RKO (cell line): ENCODE measurements around the gene CASP12.

ENCODE experiments used
- DNase-seq: peaks from one replicate; pipeline ENCODE4 v3.0.0-alpha.2; 2016; ENCODE audit warnings: low spot score

Gene CASP12

GRCh38 chr11:104891135-104891534, 7.1 kb downstream of the CASP12 start:
- DNase-seq: no peak

GRCh38 chr11:104883342-104883741, 14.9 kb downstream of the CASP12 start:
- DNase-seq: no peak

DNA sequence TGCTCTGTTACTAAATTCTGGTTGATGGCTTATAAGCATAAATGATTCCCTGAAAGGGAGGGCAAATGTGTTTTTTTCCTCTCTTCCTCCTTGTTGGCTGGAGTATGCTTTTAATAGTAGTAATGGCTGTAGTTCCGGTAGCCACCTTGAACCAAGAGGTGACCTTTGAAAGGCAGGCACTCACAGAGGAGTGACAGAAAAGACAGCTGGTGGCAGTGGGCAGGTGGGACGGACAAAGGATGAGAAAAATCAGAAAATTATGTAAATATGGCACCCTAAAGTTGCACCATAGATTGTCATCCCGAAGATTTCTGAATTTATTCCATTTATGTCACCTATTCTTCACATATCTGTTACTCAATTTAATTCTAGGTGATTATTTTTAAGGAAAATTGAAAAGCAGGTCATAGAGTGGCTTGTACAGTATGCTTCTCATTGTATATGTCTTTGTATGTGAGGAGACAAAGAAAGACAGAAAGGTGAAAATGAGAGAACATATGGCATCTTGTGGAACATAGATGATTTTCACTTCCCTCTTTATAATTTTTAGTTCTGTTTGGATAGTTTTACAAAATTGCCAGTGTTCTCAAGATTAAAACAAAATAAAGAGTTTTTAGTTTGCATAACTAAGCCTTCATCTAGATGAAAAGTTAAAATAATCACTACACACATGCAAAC, 17.0 kb downstream of the CASP12 start:
- DNase-seq: no peak

DNA sequence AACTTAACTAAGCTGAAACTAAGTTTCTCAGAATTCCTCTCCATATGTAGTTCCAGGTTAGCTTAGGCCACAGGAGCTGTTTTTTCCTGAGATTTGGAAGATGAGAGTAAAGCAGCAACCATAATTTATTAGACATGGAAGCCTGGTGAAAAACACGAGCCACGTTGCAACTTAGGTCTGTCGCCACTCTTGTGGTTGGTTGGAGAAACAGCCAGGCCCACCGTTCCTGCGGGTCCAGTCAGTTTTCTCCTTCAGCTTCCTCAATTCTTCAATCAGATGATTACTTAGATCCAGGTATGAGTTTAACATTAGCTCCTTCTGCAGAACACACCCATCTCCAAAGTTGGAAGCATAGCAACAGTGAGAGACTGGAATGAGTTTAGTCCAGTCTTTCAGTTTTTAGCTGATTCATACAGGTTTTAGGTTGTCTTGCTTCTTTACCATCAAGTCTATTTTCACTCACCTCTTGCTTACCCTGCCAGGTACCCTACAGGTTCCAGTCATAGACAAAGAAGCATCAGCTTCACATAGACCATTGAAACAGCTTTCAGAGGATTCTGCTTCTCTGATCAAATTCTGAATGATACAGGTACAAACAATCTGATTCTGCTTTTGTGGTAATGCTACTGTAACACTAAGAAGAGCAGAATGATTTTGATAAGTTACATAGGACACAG, 18.6 kb downstream of the CASP12 start:
- DNase-seq: no peak

DNA sequence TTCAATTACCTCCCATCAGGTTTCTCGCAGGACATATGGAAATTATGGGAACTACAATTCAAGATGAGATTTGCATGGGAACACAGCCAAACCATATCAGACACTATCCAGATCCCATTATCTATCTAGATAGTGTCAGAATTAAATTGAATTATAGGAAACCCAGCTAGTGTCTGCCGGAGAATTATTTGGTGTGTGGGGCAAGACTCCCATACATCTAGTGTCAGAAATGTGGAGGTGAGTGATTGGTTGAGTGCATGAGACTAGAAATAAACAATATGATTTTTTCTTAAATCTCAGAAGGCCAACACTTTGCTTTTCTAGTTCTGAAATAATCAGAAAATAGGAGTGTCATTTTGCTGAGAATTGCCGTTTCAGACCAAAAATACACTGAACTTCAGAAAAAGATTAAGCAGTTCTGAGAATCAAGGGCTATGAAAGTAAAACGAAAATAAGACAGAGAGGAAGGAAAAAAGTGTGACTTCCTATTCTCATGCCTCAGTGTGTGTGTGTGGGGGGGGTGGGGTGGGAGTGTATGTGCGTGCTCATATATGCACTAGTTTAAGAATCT, 21.3 kb downstream of the CASP12 start:
- no peak for DNase-seq

DNA sequence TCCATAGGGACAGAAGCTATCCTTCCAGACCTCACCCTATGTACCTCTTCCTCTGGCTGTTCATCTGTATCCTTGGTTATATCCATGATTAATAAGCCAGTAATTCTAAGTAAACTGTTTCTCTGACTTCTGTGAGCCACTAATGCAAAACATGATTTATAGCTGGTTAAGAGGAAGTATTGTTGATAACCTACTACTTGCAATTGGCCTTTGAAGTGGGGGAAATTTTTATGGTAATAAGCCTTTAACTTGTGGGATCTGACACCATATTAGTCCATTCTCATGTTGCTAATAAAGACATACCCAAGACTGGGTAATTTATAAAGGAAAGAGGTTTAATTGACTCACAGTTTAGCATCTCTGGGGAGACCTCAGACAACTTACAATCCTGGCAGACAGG, 21.9 kb downstream of the CASP12 start:
- DNase-seq: no peak

DNA sequence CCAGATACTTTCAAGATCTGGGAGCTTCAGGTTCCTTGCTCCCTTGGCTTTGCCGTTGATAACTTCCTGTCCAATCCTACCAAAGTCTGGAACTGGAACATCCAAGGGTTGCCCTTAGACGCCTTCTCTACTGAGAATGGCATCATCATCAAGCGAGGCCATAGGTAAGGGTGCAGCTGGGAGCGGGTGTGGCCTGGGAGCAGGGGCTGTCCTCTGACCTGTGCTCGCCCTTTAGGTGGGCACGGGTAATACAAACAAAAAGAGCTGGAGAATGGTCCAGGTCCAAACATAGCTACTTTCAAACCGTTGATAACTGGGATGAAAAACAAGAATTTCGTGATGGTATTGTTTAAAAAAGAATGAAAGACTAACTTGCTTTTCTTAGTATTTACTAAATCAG, 25.0 kb downstream of the CASP12 start:
- no peak for DNase-seq

GRCh38 chr11:104872393-104872792, 25.9 kb downstream of the CASP12 start:
- DNase-seq: no peak

DNA sequence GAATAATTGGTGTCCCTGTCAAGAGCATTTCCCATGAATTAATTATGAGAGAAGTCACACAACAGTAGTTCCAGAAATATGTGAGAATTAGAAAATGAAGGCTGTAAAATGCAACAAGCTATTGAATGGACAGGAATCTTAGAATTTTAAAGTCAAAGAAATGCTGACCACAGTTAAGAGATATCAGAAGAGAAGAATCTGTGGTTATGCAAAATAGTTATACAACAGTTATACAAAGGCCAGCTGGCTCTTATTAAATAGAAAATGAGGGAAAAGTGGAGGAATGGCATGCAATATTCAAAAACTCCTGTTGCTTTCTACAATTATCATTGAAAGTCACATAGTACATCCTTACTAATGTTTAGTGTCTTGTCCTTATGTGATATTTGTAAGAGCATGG, 27.4 kb downstream of the CASP12 start:
- no peak for DNase-seq

DNA sequence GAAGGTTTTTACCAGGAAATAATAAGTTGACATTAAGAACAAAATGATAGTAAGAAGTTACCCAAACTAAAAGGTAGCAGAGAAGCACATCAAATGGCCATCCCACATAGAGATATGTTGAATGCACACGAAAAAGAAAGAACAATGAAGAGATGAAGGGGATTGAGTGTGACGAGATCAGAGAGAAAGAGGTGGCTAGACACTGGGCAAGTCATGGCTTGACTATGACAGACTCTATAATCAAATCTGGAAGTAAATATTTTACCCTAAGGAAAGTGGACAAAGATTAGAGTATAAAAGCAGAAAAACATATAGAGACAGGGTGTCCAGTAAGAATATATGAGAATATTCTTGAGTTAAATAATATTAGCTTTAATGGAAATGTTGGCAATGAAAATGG, 31.4 kb downstream of the CASP12 start:
- no peak for DNase-seq

DNA sequence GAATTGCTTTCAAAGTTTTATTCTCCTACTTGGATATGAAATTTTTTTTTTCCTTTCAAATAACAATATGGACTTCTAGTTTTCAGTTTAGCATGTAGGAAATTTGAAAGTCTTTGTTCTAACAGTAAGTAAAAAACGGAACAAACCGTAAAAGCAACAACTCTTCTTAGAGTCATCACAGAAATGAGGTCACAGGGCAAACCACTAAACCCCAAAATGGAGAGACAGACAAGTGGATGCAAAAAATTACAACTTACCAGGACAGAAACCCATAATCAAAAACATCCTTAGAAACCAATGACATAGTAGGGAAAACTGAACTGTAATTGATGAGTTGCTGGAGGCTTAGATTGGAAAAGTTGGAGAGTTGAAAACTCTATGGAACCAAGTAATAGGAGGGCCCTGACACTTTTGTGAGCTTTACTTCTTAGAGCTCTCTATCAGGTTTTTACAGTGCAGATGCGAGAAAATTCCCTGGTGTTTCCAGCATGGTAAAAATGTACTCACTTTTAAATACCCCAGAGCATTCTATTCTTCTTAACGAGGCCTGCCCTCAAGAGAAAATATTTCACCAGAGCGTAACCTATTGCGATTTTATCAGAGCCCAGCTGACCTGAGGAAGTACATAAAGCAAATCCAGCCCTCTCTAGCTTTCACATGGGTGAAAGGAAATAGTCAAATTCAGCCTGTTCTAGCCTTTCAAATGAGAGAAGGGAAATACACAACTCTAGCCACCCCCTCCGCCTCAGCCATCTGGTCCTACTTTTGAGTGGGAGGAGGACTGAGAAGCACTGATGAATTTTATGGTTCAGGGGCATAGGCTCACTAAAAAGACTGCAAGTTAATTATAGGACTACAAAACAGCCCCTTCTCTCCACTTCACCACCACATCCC, 39.1 kb downstream of the CASP12 start:
- no peak for DNase-seq

- no peak for DNase-seq
These were observed 41.7 kb downstream of the CASP12 start for GRCh38 chr11:104856607-104857006.

DNA sequence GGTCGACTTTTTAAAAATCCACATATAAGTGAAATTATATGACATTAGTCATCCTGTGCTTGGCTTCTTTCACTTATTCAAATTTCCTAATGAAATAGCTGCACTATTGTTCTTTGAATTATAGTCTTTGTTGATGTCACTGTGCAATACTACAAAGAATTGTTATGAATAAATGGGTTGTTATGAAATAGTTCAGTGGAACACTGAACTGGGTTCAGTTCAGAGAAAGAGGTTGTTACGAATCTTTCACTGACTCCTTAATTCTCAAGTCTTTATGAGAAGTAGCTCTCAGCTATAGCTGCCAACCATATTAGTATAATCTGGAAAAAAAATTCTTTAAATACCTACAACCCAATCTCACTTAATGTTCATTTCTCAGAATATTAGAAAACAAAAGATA, 42.3 kb downstream of the CASP12 start:
- DNase-seq: no peak

GRCh38 chr11:104853276-104853675, 45.0 kb downstream of the CASP12 start:
- DNase-seq: no peak

DNA sequence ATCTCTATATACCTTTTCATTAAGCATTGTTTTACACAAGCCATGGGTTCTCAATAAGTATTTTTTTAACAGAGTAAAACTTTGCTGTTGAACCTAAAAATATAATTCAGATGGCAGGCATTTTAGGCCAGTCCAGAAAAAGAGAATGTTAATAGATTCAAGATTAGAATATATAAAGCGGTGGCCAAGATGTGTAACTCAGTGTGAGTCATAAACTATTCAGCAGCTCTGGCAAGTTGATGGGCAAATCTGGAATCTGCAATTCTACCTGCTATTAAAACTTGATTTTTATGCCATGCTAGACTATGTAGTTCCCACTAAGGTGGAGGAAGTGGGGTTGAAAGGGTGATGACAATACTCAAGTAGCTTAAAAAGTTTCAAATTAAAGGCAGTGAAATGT, 45.4 kb downstream of the CASP12 start:
- no peak for DNase-seq

GRCh38 chr11:104846216-104846615, 52.0 kb downstream of the CASP12 start:
- DNase-seq: no peak

DNA sequence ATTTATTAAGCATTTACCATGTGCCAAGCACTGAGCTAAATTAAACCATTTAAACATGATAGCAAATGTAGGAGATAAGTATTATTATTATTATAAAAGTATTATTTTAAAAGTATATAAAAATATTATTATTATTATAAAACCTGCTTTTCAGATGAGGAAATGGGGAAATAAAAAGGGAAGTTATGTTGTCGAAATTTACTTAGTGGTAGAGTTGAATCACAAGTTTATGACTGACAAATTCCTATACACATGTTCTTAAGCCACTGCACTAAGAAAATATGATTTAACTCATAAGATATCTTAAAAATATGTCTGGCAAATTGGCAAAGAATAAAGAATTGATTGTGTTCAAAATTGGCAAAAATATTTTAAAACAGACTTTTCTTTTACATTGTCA, 53.8 kb downstream of the CASP12 start:
- DNase-seq: no peak

DNA sequence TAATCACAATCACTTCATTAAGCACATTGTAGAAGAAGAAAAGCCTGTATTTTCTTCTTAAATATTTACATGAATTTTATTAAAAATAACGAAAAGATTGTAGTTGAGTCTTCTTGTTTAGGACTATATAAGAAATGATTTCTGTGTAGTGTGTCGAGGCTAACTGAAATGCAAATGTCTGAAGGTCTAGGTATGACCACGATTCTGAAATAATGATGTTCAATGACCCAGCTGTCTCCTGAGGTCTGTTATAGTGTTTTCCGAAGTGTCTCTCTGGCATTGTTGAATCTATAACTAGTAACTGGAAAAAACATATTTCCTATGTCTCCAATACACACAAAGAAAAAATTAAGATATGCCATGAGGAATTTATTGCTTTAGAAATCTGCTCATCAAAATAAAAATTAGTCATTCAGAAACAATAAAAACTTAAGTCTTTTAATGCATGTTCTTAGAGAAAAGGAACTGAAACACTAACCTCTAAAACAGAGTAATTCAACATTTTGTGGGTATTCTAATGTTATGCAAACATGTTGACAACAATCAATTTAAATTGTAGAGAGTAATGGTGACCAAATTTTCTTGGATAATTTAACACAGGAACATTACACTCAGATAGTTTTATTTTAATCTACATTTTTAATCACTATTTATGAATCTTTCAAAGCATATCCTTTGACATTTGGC, 55.0 kb downstream of the CASP12 start:
- DNase-seq: no peak

DNA sequence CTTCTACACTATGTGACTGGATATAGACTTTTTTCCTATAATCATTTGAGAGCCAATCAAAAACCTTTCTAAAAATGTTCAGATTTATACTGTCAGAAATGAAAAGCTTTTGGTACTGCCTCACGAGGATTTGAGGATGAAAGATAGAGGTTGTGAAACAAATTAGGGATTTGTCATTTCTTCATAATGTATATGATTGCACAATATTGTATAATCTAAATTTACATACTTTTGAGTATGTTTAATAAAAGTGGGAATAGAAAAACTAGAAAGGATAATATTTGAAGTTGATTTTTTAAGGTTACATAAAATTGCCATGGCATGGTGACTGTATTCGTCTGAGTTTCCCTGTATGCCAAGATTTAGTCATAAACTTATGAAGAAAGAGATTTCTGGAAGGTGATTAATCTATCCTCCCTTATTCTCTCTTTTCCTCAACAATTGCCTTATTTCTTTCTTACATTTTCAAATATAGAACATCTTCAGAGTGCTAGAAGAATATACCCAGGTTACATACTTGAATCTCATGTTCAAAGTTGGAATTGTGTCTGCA, 56.2 kb downstream of the CASP12 start:
- DNase-seq: no peak

DNA sequence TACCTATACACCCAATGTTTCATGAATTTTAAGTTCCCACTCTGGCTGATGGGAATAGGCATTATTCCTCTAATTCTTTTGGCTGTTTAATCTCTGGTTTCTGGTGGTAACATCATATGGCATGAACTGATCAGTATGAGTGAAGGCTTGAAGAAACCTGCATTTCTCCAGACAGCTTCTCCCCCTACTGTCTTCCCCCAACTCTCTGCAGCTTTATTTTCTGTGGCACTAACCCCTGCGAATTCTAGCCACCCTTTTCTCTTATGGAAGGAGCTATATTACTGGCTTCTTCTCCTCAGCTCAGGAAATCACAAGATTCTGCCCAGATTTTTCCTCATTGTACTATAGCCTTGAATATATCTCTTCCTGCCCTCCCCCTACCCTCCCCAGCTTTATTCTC, 57.1 kb downstream of the CASP12 start:
- DNase-seq: no peak

DNA sequence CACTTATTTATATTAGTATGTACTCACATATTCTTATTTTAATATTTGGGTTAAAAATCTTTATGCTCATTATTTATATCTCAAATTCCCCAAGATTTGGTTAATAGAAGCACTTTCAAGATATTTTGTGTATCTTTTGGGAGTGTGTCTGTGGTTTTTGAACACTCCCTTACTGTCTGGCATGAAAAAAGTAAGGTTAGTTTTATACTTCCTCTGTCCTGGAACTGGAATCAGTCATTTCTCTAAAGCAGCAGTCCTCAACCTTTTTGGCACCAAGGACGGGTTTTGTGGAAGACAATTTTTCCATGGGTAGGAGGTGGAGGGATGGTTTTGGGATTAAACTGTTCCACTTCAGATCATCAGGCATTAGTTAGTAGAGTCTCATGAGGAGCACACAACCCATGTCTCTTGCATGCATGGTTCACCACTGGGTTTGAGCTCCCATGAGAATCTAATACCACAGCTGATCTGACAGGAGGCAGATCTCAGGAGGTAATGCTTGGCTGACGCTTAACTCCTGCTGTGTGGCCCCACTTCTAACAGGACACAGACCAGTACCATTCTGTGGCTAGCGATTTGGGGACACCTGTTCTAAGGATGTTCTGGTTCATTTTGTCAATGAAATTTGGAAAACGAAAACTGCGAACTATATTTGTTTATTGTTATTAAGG, 60.2 kb downstream of the CASP12 start:
- DNase-seq: no peak
